SK-N-SH (cell line): ENCODE data around the gene RAB27B. TPM values are rescaled to one million over a fixed set of nuclear protein-coding genes. Genes with fewer than 3 reads are reported as not detected.

Source experiments
- CTCF ChIA-PET: fragments of 300-600, 350-600 bp; formaldehyde crosslinking; extraction: SDS; loops from one replicate; lab custom pipeline; 2021; lab: Yijun Ruan, JAX
- POLR2A ChIA-PET: fragments of 350-600 bp; sonication (Branson Sonifier 250); formaldehyde crosslinking; extraction: SDS; loops from one replicate; lab custom pipeline; 2020; ENCODE audit warnings: antibody characterized with exemption, inconsistent platforms; lab: Yijun Ruan, JAX
- DNase-seq: peaks from one replicate; pipeline ENCODE4 v3.0.0; 2012
- H2AFZ ChIP-seq: fragments of 200-600 bp; sonication (generic); 2 replicates; pipeline ENCODE4 v1.8.1; 2016; ENCODE audit warnings: antibody characterized with exemption, mild to moderate bottlenecking, low read depth
- H3F3A ChIP-seq: fragments of 200-600 bp; sonication (generic); replicated peaks from 2 replicates; pipeline ENCODE3; 2016; ENCODE audit warnings: antibody characterized with exemption, mild to moderate bottlenecking; ENCODE audit not compliant: insufficient read depth
- H3K27ac ChIP-seq, 2 experiments: fragments of 200-500 bp in 1 of 2; fragments of 200-600 bp in 1 of 2; sonication (Bioruptor generic) in 1 of 2; sonication (generic), shearing (Covaris generic) in 1 of 2; 2 replicates each; pipeline versions ENCODE4 v1.5.1 to v1.6.1; 2014 to 2016; ENCODE audit warnings: low read depth in 2 of 2, inconsistent platforms in 1 of 2, low read length in 1 of 2, mild to moderate bottlenecking in 1 of 2, mixed read lengths in 1 of 2
- H3K27me3 ChIP-seq: fragments of 200-600 bp; sonication (generic), shearing (Covaris generic); 2 replicates; pipeline ENCODE4 v1.6.1; 2016; ENCODE audit warnings: mixed run types; ENCODE audit not compliant: insufficient read depth
- H3K36me3 ChIP-seq, 2 experiments: fragments of 200-500 bp in 1 of 2; fragments of 200-600 bp in 1 of 2; sonication (Bioruptor generic) in 1 of 2; sonication (generic) in 1 of 2; replicated peaks in 1 of 2; 2 replicates each; pipeline versions ENCODE3 to v1.5.1; 2014 to 2016; ENCODE audit warnings: low read length in 1 of 2, mild to moderate bottlenecking in 1 of 2; ENCODE audit not compliant: insufficient read depth in 2 of 2, control insufficient read depth in 1 of 2
- H3K4me1 ChIP-seq, 2 experiments: fragments of 200-500 bp in 1 of 2; fragments of 200-600 bp in 1 of 2; sonication (Bioruptor generic) in 1 of 2; sonication (generic), shearing (Covaris generic) in 1 of 2; 2 replicates each; pipeline versions ENCODE4 v1.5.1 to v1.6.1; 2014 to 2016; ENCODE audit warnings: low read depth in 1 of 2, low read length in 1 of 2, mixed run types in 1 of 2; ENCODE audit not compliant: insufficient read depth in 2 of 2, control insufficient read depth in 1 of 2
- H3K4me2 ChIP-seq: fragments of 200-600 bp; sonication (generic), shearing (Covaris generic); 2 replicates; pipeline ENCODE4 v1.6.1; 2017; ENCODE audit warnings: mixed run types
- H3K4me3 ChIP-seq, 2 experiments: fragments of 200-500 bp in 1 of 2; fragments of 200-600 bp in 1 of 2; sonication (Bioruptor generic) in 1 of 2; sonication (generic), shearing (Covaris generic) in 1 of 2; 2 replicates each; pipeline versions ENCODE4 v1.5.1 to v1.8.1; 2014 to 2016; ENCODE audit warnings: low read depth in 2 of 2, inconsistent platforms in 1 of 2, low read length in 1 of 2, mild to moderate bottlenecking in 1 of 2, mixed read lengths in 1 of 2, moderate library complexity in 1 of 2
- H3K79me2 ChIP-seq: fragments of 200-600 bp; sonication (generic); 2 replicates; pipeline ENCODE4 v1.8.1; 2017; ENCODE audit warnings: mild to moderate bottlenecking; ENCODE audit not compliant: insufficient read depth
- H3K9ac ChIP-seq: fragments of 200-600 bp; sonication (generic); 2 replicates; pipeline ENCODE4 v1.6.1; 2017; ENCODE audit warnings: mixed run types
- H3K9me2 ChIP-seq: fragments of 200-600 bp; sonication (generic); 2 replicates; pipeline ENCODE4 v1.6.1; 2017; ENCODE audit warnings: mixed run types
- H3K9me3 ChIP-seq: fragments of 200-600 bp; sonication (generic); 2 replicates; pipeline ENCODE4 v1.6.1; 2017; ENCODE audit warnings: mixed run types, mild to moderate bottlenecking, moderate library complexity
- H4K20me1 ChIP-seq: fragments of 200-600 bp; sonication (generic); 2 replicates; pipeline ENCODE4 v1.6.1; 2017; ENCODE audit warnings: mild to moderate bottlenecking, mixed run types; ENCODE audit not compliant: insufficient read depth
- CHD2 ChIP-seq: fragments of 150-350 bp; IDR thresholded peaks from 2 replicates; pipeline ENCODE4 v1.6.1; 2018; ENCODE audit warnings: low read length; ENCODE audit not compliant: partially characterized antibody
- EP300 ChIP-seq, 2 experiments: IDR thresholded peaks; 2 replicates each; pipeline versions ENCODE4 v1.4.0 to v1.6.1; 2012; ENCODE audit warnings: borderline replicate concordance in 1 of 2, low read depth in 1 of 2, low read length in 1 of 2
- EZH2phosphoT487 ChIP-seq: fragments of 200-600 bp; sonication (generic); IDR thresholded peaks from 2 replicates; pipeline ENCODE4 v1.6.1; 2017; ENCODE audit warnings: low read depth, mixed run types, mild to moderate bottlenecking, antibody characterized with exemption, moderate library complexity, borderline replicate concordance
- FOXJ3 ChIP-seq: sonication (generic); formaldehyde crosslinking; IDR thresholded peaks from 2 replicates; pipeline ENCODE4 v1.5.1; 2020; ENCODE audit warnings: mild to moderate bottlenecking, missing genetic modification reagents
- FOXM1 ChIP-seq: IDR thresholded peaks from 2 replicates; pipeline ENCODE4 v1.4.0; 2012; ENCODE audit warnings: low read depth, mild to moderate bottlenecking
- GABPA ChIP-seq: IDR thresholded peaks from 2 replicates; pipeline ENCODE4 v1.4.0; 2012; ENCODE audit warnings: low read depth, mild to moderate bottlenecking
- GATA2 ChIP-seq: sonication (generic); formaldehyde crosslinking; IDR thresholded peaks from 2 replicates; pipeline ENCODE4 v1.5.0; 2020; ENCODE audit warnings: mild to moderate bottlenecking, missing genetic modification reagents
- JUND ChIP-seq: IDR thresholded peaks from 2 replicates; pipeline ENCODE4 v1.4.0; 2012
- MEF2A ChIP-seq: IDR thresholded peaks from 2 replicates; pipeline ENCODE4 v1.4.0; 2012; ENCODE audit warnings: low read depth, borderline replicate concordance
- MXI1 ChIP-seq: IDR thresholded peaks from 2 replicates; pipeline ENCODE4 v1.6.1; 2012; ENCODE audit warnings: mild to moderate bottlenecking, low read depth, low read length, improper control_type of control experiment
- POLR2AphosphoS5 ChIP-seq: IDR thresholded peaks from 2 replicates; pipeline ENCODE4 v1.6.1; 2012; ENCODE audit warnings: low read depth, low read length
- RAD21 ChIP-seq: IDR thresholded peaks from 2 replicates; pipeline ENCODE4 v1.6.1; 2012; ENCODE audit warnings: mild to moderate bottlenecking, low read length
- RCOR1 ChIP-seq: fragments of 150-350 bp; IDR thresholded peaks from 2 replicates; pipeline ENCODE4 v1.6.1; 2017; ENCODE audit warnings: antibody characterized with exemption, low read length
- RXRA ChIP-seq: IDR thresholded peaks from 2 replicates; pipeline ENCODE4 v1.4.0; 2012; ENCODE audit warnings: low read depth, mild to moderate bottlenecking, borderline replicate concordance
- SIN3A ChIP-seq: IDR thresholded peaks from 2 replicates; pipeline ENCODE4 v1.6.1; 2012; ENCODE audit warnings: low read depth, mild to moderate bottlenecking, low read length, moderate library complexity, borderline replicate concordance
- TCF12 ChIP-seq: IDR thresholded peaks from 2 replicates; pipeline ENCODE4 v1.4.0; 2012
- WGBS: methylation state at CpG from one replicate; pipeline ENCODE4 v1.1.6; 2017; ENCODE audit warnings: low lambda C conversion rate; 5-methylcytosine and 5-hydroxymethylcytosine counted together
- polyA plus RNA-seq, 3 experiments: library from polyadenylated mRNA; depleted of rRNA; stranded (reverse); fragments of >200 nt; gene quantifications; 2 replicates each; pipeline ENCODE4 v1.2.3, GENCODE V29; 2012
- TF ChIP-seq, protein P1 (sequence below): IDR thresholded peaks from 2 replicates; pipeline ENCODE4 v1.6.1; 2012; ENCODE audit warnings: mild to moderate bottlenecking, low read depth, low read length, moderate library complexity
- TF ChIP-seq, protein P2 (sequence below): IDR thresholded peaks from 2 replicates; pipeline ENCODE4 v1.4.0; 2012; ENCODE audit warnings: low read depth, borderline replicate concordance
- TF ChIP-seq, protein P3 (sequence below): IDR thresholded peaks from 2 replicates; pipeline ENCODE4 v1.4.0; 2012; ENCODE audit warnings: low read depth, borderline replicate concordance
- TF ChIP-seq, protein P4 (sequence below): IDR thresholded peaks from 2 replicates; pipeline ENCODE4 v1.4.0; 2012; ENCODE audit warnings: low read depth
- TF ChIP-seq, protein P5 (sequence below): IDR thresholded peaks from 2 replicates; pipeline ENCODE4; 2012
- TF ChIP-seq, protein P6 (sequence below): fragments of 150-350 bp; IDR thresholded peaks from 2 replicates; pipeline ENCODE4 v1.6.1; 2017; ENCODE audit warnings: antibody characterized with exemption, low read length, low read depth, borderline replicate concordance
- TF ChIP-seq, protein P7 (sequence below): fragments of 150-350 bp; IDR thresholded peaks from 2 replicates; pipeline ENCODE4 v1.6.1; 2016; ENCODE audit warnings: mild to moderate bottlenecking, low read depth, low read length

The RAB27B gene
- polyA plus RNA-seq, 1 of the 3 experiments (the other 2 are of a cell fraction): 0.56 TPM

DNA sequence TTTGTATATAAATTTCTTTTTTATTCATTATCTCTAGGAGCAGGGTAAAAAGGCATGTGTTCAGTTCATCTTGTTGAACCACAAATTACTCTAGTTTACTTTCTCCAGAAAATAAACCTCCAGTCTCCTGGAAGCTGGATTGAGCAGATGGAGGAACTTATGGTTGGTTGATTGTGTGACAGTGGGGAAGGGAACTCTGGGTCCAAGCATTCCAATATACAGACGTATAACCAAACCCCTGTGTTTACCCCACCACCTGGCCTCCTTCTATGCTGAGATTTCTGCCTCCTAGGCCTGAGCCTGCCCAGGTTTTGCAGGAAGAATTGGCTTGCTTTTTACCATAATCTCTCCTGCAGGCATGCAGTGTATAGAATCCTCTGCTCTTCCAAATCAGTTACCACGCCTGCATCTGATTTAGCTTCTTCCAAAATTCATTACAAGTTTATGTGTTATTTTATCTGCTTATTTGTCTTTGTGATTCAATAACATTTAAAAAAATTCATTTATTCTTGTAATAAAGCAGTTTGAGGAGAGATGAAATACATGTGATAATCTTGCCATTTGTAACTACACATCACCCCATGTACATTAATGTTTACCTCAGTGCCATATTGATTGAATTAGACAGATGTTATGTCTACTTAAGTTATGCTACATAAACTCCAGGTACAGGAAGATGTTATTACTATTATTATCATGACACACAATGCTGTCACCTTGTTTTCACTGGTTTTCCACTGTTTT, 2.5 kb upstream of the RAB27B start:
- POLR2A ChIA-PET: no interaction called here
- Histone ChIP-seq H3F3A (no peaks in the 10 kb centered on the region), H4K20me1 (no peaks in the 10 kb centered on the region), H3K9me3 (no peaks in the 10 kb centered on the region), H3K79me2 (no peaks in the 10 kb centered on the region), H3K27me3 (no peaks in the 10 kb centered on the region), H3K9ac (no peak overlapping the region), H3K36me3 (no peaks in the 10 kb centered on the region), H3K4me3 (no peak overlapping the region), H3K9me2 (no peaks in the 10 kb centered on the region), H3K27ac (peak overlapping the region in 1 of 2 experiments; percentile 81; a peak in 2 of 4 replicates), H2AFZ (no peak overlapping the region), H3K4me2 (no peak overlapping the region), H3K4me1 (peaks cover 4 to 18% of the 10 kb centered on the region in 2 experiments; a peak in 3 of 4 replicates)
- 95% methylated on average over 2 of the region's 2 CpGs for WGBS
- peak; percentile 45 for DNase-seq
- CTCF ChIA-PET: interaction anchor here (1.2 to 1.6 kb wide), 2 partner anchors 88 to 91 kb away, joined by 3 read pairs; no protein-coding TSS in a partner anchor
- TF ChIP-seq GABPA (no peak), RCOR1 (peak; percentile 90), FOXM1 (no peak), RXRA (no peak), MEF2A (no peak), POLR2AphosphoS5 (no peak), SIN3A (no peak), TCF12 (no peak), FOXJ3 (CRISPR knock-in tag) (no peak; the same call in 1 of the 2 replicates), CHD2 (peak; percentile 53), EP300 (IDR thresholded peaks at IDR 0.05; ENCODE audit: borderline replicate concordance in 1 of 2, low read depth in 1 of 2, low read length in 1 of 2) (peak in 1 of 2 experiments; percentile 90; a peak in 2 of 4 replicates), EZH2phosphoT487 (no peak), MXI1 (0 out of 2 replicates have a peak, but pooled peaks have one; percentile 28), JUND (no peak), RAD21 (peak; percentile 33), GATA2 (peak; percentile 97)
- TF ChIP-seq, protein P1, sequence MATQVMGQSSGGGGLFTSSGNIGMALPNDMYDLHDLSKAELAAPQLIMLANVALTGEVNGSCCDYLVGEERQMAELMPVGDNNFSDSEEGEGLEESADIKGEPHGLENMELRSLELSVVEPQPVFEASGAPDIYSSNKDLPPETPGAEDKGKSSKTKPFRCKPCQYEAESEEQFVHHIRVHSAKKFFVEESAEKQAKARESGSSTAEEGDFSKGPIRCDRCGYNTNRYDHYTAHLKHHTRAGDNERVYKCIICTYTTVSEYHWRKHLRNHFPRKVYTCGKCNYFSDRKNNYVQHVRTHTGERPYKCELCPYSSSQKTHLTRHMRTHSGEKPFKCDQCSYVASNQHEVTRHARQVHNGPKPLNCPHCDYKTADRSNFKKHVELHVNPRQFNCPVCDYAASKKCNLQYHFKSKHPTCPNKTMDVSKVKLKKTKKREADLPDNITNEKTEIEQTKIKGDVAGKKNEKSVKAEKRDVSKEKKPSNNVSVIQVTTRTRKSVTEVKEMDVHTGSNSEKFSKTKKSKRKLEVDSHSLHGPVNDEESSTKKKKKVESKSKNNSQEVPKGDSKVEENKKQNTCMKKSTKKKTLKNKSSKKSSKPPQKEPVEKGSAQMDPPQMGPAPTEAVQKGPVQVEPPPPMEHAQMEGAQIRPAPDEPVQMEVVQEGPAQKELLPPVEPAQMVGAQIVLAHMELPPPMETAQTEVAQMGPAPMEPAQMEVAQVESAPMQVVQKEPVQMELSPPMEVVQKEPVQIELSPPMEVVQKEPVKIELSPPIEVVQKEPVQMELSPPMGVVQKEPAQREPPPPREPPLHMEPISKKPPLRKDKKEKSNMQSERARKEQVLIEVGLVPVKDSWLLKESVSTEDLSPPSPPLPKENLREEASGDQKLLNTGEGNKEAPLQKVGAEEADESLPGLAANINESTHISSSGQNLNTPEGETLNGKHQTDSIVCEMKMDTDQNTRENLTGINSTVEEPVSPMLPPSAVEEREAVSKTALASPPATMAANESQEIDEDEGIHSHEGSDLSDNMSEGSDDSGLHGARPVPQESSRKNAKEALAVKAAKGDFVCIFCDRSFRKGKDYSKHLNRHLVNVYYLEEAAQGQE: no peak
- TF ChIP-seq, protein P2, sequence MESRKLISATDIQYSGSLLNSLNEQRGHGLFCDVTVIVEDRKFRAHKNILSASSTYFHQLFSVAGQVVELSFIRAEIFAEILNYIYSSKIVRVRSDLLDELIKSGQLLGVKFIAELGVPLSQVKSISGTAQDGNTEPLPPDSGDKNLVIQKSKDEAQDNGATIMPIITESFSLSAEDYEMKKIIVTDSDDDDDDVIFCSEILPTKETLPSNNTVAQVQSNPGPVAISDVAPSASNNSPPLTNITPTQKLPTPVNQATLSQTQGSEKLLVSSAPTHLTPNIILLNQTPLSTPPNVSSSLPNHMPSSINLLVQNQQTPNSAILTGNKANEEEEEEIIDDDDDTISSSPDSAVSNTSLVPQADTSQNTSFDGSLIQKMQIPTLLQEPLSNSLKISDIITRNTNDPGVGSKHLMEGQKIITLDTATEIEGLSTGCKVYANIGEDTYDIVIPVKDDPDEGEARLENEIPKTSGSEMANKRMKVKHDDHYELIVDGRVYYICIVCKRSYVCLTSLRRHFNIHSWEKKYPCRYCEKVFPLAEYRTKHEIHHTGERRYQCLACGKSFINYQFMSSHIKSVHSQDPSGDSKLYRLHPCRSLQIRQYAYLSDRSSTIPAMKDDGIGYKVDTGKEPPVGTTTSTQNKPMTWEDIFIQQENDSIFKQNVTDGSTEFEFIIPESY: no peak
- TF ChIP-seq, protein P3, sequence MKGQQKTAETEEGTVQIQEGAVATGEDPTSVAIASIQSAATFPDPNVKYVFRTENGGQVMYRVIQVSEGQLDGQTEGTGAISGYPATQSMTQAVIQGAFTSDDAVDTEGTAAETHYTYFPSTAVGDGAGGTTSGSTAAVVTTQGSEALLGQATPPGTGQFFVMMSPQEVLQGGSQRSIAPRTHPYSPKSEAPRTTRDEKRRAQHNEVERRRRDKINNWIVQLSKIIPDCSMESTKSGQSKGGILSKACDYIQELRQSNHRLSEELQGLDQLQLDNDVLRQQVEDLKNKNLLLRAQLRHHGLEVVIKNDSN: no peak
- TF ChIP-seq, protein P4, sequence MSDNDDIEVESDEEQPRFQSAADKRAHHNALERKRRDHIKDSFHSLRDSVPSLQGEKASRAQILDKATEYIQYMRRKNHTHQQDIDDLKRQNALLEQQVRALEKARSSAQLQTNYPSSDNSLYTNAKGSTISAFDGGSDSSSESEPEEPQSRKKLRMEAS: no peak
- TF ChIP-seq, protein P5, sequence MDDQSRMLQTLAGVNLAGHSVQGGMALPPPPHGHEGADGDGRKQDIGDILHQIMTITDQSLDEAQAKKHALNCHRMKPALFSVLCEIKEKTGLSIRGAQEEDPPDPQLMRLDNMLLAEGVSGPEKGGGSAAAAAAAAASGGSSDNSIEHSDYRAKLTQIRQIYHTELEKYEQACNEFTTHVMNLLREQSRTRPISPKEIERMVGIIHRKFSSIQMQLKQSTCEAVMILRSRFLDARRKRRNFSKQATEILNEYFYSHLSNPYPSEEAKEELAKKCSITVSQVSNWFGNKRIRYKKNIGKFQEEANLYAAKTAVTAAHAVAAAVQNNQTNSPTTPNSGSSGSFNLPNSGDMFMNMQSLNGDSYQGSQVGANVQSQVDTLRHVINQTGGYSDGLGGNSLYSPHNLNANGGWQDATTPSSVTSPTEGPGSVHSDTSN: no peak
- TF ChIP-seq, protein P6, sequence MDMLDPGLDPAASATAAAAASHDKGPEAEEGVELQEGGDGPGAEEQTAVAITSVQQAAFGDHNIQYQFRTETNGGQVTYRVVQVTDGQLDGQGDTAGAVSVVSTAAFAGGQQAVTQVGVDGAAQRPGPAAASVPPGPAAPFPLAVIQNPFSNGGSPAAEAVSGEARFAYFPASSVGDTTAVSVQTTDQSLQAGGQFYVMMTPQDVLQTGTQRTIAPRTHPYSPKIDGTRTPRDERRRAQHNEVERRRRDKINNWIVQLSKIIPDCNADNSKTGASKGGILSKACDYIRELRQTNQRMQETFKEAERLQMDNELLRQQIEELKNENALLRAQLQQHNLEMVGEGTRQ: no peak
- TF ChIP-seq, protein P7, sequence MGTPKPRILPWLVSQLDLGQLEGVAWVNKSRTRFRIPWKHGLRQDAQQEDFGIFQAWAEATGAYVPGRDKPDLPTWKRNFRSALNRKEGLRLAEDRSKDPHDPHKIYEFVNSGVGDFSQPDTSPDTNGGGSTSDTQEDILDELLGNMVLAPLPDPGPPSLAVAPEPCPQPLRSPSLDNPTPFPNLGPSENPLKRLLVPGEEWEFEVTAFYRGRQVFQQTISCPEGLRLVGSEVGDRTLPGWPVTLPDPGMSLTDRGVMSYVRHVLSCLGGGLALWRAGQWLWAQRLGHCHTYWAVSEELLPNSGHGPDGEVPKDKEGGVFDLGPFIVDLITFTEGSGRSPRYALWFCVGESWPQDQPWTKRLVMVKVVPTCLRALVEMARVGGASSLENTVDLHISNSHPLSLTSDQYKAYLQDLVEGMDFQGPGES: no peak
